GM10266 (cell line): Measurements from ENCODE around the gene VEGFD.

Experiments used
- DNase-seq: peaks from one replicate; pipeline ENCODE4 v3.0.0; 2012; ENCODE audit errors: extremely low spot score
- TF ChIP-seq, protein P1 (sequence below): IDR thresholded peaks from 2 replicates; pipeline ENCODE4 v1.5.1; 2012; ENCODE audit warnings: mild to moderate bottlenecking, low read depth; ENCODE audit not compliant: control insufficient read depth, insufficient read depth; ENCODE audit errors: missing control alignments

The VEGFD gene

DNA sequence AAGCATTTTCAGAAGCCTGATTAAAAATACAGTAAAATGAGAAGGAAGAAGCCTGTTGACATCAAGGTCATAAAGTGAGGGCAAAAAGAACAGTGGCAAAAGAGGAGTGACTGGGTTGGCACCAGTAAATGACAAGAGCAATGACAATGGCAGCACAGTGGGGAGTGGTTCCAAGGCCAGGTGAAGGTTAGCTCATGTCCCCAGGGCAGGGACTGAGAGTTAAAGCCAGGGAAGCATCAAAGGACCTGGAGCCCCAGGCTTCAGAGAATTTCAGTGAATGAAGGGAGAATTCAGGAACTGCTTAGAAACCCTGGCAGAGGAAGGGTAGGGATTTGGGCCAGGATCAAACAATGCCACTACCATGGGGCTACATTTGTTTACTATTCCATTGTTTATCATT, 40.1 kb downstream of the VEGFD start:
- no peak for DNase-seq
- TF ChIP-seq, protein P1, sequence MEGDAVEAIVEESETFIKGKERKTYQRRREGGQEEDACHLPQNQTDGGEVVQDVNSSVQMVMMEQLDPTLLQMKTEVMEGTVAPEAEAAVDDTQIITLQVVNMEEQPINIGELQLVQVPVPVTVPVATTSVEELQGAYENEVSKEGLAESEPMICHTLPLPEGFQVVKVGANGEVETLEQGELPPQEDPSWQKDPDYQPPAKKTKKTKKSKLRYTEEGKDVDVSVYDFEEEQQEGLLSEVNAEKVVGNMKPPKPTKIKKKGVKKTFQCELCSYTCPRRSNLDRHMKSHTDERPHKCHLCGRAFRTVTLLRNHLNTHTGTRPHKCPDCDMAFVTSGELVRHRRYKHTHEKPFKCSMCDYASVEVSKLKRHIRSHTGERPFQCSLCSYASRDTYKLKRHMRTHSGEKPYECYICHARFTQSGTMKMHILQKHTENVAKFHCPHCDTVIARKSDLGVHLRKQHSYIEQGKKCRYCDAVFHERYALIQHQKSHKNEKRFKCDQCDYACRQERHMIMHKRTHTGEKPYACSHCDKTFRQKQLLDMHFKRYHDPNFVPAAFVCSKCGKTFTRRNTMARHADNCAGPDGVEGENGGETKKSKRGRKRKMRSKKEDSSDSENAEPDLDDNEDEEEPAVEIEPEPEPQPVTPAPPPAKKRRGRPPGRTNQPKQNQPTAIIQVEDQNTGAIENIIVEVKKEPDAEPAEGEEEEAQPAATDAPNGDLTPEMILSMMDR: no peak

DNA sequence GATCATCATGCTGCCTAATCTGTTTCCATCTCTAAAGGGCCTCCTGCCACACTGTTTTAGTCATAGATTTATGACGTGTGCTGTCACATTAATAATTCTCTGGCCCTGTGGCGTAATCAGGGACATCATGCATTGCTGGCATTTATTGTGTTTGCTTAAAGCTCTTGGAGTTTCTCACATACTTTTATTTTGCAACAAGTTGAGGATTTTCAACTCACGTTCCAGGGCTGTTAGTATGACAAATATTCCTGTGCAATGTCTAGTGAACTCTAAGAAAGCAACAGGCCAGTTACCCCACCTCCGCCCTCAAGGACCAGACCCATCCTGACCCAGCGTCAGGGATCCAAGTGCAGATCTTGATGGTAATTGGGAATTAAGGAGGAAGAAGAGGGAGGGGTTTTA, 41.1 kb downstream of the VEGFD start:
- no peak for DNase-seq
- TF ChIP-seq, protein P1: no peak

DNA sequence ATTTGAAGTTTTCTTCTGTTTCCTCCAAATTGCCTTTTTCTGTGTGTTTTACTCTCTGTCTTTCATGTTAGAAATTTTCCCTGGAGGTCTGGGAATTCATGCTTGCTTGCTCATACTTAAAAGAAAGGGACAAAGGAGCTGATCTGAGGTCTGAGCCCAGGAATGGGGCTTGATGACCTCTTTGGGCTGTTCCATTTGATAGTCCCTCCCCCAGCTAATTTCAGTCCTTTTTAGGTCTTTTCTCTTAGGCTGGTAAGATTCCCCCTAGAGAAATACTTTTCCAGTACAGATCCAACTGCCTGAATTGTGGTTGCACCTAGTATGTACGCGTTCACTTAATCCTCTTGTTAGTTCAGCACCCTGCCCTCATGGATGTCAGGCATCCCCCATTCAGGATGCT, 43.3 kb downstream of the VEGFD start:
- DNase-seq: no peak
- TF ChIP-seq, protein P1: no peak

DNA sequence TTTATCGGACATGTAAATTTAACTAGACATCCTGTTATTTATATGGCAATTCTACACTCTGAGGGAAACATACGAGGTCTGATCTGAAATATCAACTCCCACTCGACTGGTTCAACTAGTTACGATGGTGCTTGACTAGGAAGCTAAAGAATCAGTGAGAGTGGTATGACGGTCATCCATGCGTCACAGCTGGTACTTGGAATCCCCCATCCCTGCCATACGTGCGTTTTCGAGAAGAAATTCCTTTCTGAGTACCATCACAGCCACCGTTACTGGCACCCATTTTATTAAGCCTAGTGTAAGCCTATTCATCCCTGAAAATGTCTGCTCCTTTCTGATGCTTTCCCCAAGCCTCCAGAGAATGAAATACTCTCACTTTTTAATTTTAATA, 48.2 kb downstream of the VEGFD start:
- no peak for DNase-seq
- TF ChIP-seq, protein P1: no peak

DNA sequence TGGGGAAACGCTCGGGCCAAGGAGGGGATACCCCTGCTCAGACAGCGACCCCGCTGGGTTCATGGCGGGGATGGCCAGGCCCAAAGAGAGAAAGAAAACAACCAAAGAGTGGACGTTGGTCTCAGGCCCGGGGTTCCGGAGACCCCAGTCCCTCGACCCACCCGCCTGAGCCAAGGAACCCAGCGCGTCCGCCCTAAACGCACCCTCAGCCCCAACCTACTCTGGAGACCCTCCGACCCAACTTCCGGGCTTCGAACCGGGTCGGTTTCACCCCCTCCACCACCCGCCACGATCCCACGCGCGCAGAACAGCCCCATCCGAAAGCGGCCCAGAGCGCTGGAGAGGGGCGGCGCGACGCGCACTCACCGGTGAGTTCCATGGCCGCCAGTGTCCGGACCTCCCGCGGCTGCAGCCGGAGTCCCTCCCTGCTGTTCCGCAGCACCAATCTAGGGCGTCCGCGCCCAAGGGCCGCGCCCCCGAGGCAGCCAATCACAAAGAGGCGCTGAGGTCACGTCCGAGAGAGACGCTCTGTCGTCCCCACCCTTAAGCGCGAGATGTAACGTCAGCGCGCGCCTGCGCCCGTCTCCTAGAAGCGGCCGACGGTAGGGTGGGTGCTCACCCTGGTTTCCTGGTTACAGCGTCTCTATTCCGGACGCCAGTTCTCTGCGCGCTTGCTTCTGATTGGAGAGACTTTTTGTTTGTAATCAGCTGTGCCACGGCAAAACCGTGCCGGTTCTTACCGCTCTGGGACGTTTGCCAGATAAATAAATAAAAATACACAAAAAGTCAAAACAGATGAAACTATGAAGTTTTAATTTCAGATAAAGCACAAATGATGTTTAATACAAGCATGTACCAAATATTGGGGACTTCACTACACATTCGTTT, 48.8 kb downstream of the VEGFD start, which contains the start of gene PIGA:
Gene PIGA (minus strand): TSS at position 389 of the 888 bp plus-strand sequence. CDS start 3,593 bp downstream, outside the sequence.
- peak; percentile 87 for DNase-seq
- TF ChIP-seq, protein P1: no peak

DNA sequence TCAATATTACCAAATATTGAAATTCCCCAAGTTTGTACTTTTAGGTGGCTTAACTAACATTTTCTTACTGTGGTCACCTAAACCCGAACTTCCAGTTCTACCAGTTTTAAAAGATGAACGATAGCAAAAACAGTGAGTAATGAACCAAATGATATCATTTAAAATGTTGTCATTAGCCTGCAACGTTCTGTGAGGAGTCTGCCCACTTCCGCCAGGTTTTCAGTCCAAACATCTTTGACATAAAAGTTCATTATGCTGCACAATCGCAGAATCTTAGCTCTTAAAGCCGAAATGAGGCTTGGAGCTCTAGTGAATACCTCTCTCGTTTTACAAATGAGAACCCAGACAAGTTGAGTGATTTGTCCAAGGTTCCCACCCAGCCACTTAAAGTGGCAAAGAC, 49.7 kb downstream of the VEGFD start:
- TF ChIP-seq, protein P1: no peak
- DNase-seq: peak; percentile 7

DNA sequence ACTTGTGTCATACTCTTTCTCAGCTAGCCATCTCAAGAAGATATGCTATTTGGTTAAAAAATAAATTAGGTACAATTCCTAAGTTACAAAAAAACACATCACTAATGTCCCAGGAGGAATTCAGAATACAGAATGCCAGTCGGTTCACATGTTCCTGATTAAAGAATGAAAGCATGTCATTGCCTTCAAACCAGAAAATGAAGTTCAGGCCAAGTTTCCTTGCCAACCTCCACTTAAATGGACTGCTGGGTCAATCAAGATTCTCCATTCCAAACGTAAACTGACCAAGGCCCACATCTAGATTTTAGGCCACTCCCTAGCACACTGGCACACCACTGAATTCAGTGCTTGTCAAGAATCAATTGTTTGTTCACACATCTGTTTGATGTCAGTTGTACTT, 55.4 kb downstream of the VEGFD start:
- TF ChIP-seq, protein P1: no peak
- DNase-seq: no peak
